ENCODE results near the gene PRKAG2.
"Not testable (repeated sequence)": the region's sequence is repeated elsewhere in the genome, so short reads cannot be mapped to it uniquely, and the experiment has no call there.

Gene PRKAG2

GRCh38 chr7:151834271-151835035 is 42.5 kb downstream of the PRKAG2 start:
- DNase-seq (ENCODE audit: low read depth): no peak

GRCh38 chr7:151833691-151834090 is 43.2 kb downstream of the PRKAG2 start:
- no peak for DNase-seq (ENCODE audit: low read depth)

- DNase-seq (ENCODE audit: low read depth): no peak
These were observed 43.7 kb downstream of the PRKAG2 start for GRCh38 chr7:151833213-151833651.

GRCh38 chr7:151832656-151833055 is 44.3 kb downstream of the PRKAG2 start:
- no peak for DNase-seq (ENCODE audit: low read depth)

GRCh38 chr7:151832138-151832537 is 44.8 kb downstream of the PRKAG2 start:
- DNase-seq (ENCODE audit: low read depth): no peak

- no peak for DNase-seq (ENCODE audit: low read depth)
These were observed 45.3 kb downstream of the PRKAG2 start for GRCh38 chr7:151831606-151832005.

- DNase-seq (ENCODE audit: low read depth): no peak
These were observed 46.6 kb downstream of the PRKAG2 start for GRCh38 chr7:151830121-151830830.

- no peak for DNase-seq (ENCODE audit: low read depth)
These were observed 47.2 kb downstream of the PRKAG2 start for GRCh38 chr7:151829707-151830106.

- no peak for DNase-seq (ENCODE audit: low read depth)
These were observed 49.3 kb downstream of the PRKAG2 start for GRCh38 chr7:151827620-151828019.

GRCh38 chr7:151826316-151826715 is 50.6 kb downstream of the PRKAG2 start:
- DNase-seq (ENCODE audit: low read depth): not testable (repeated sequence)

- no peak for DNase-seq (ENCODE audit: low read depth)
These were observed 51.2 kb downstream of the PRKAG2 start for GRCh38 chr7:151825721-151826120.

GRCh38 chr7:151824373-151824933 is 52.5 kb downstream of the PRKAG2 start:
- no peak for DNase-seq (ENCODE audit: low read depth)

- DNase-seq (ENCODE audit: low read depth): no peak
These were observed 53.1 kb downstream of the PRKAG2 start for GRCh38 chr7:151823566-151824372.

GRCh38 chr7:151822541-151823181 is 54.3 kb downstream of the PRKAG2 start:
- DNase-seq (ENCODE audit: low read depth): no peak

GRCh38 chr7:151821806-151822540 is 54.9 kb downstream of the PRKAG2 start:
- no peak for DNase-seq (ENCODE audit: low read depth)

- DNase-seq (ENCODE audit: low read depth): no peak
These were observed 55.7 kb downstream of the PRKAG2 start for GRCh38 chr7:151821226-151821625.

GRCh38 chr7:151820491-151821105 is 56.3 kb downstream of the PRKAG2 start:
- no peak for DNase-seq (ENCODE audit: low read depth)

- no peak for DNase-seq (ENCODE audit: low read depth)
These were observed 57.0 kb downstream of the PRKAG2 start for GRCh38 chr7:151819866-151820265.

- DNase-seq (ENCODE audit: low read depth): no peak
These were observed 58.0 kb downstream of the PRKAG2 start for GRCh38 chr7:151818674-151819519.

All from HS-5 (cell line).